Stomach (tissue), 9 donors: ENCODE results near the gene MAP3K5. TPM values are rescaled to one million over a fixed set of nuclear protein-coding genes. Genes with fewer than 3 reads are reported as not detected.

Source experiments
- DNase-seq, 2 donors: peaks; one replicate each; pipeline versions ENCODE4 v3.0.0 to v3.0.0-alpha.2; 2013 to 2019
- H3K27ac ChIP-seq, 5 donors: fragments of 200-600 bp in 4 of 5; sonication (generic) in 4 of 5; one replicate each; pipeline ENCODE4 v1.5.1; 2013 to 2019; ENCODE audit warnings: mild to moderate bottlenecking in 1 of 5, moderate library complexity in 1 of 5
- H3K27me3 ChIP-seq, 3 donors: fragments of 200-600 bp; sonication (generic); one replicate each; pipeline ENCODE4 v1.5.1; 2017 to 2019; ENCODE audit warnings: mixed run types in 1 of 3
- H3K36me3 ChIP-seq, 4 donors: fragments of 200-600 bp; sonication (generic); 1 replicate in 3 of 4; 2 replicates in 1 of 4; pipeline ENCODE4 v1.5.1; 2016 to 2019
- H3K4me1 ChIP-seq, 4 donors: fragments of 200-600 bp; sonication (generic); one replicate each; pipeline ENCODE4 v1.5.1; 2016 to 2019
- H3K4me3 ChIP-seq, 4 donors: fragments of 200-600 bp; sonication (generic) in 3 of 4; one replicate each; pipeline ENCODE4 v1.5.1; 2016 to 2019; ENCODE audit warnings: mild to moderate bottlenecking in 1 of 4
- H3K9me3 ChIP-seq, 4 donors: fragments of 200-600 bp; sonication (generic); one replicate each; pipeline ENCODE4 v1.5.1; 2016 to 2019
- CTCF ChIP-seq, 7 experiments: fragments of 450-650 bp in 4 of 7; fragments of 200-600 bp in 3 of 7; sonication (generic) in 3 of 7; IDR thresholded peaks; one replicate each; pipeline ENCODE4 v1.5.1; 2016 to 2019; ENCODE audit warnings: antibody characterized with exemption in 7 of 7, control low read depth in 2 of 7, mild to moderate bottlenecking in 1 of 7
- EP300 ChIP-seq: sonication (generic); formaldehyde crosslinking; IDR thresholded peaks from one replicate; pipeline ENCODE4 v1.6.1; 2017; ENCODE audit warnings: antibody characterized with exemption
- POLR2A ChIP-seq, 4 donors: fragments of 450-650 bp; IDR thresholded peaks; one replicate each; pipeline ENCODE4 v1.6.1; 2016; ENCODE audit warnings: antibody characterized with exemption in 4 of 4, control low read depth in 2 of 4, mild to moderate bottlenecking in 1 of 4, moderate library complexity in 1 of 4
- POLR2AphosphoS5 ChIP-seq, 3 donors: sonication (generic); formaldehyde crosslinking; IDR thresholded peaks; one replicate each; pipeline ENCODE4 v1.6.1; 2016; ENCODE audit warnings: antibody characterized with exemption in 3 of 3
- WGBS, 5 donors: extraction: QIAGEN DNeasy Blood & Tissue Kit in 3 of 5; methylation state at CpG; one replicate each; pipeline versions ENCODE4 v1.1.5 to v1.1.7; 2013 to 2018; 5-methylcytosine and 5-hydroxymethylcytosine counted together
- intact Hi-C: fragments of 100-400 bp; cut with DNase I; formaldehyde crosslinking; loops from one replicate; pipeline ENCODE4 v1.15.1; 2023; ENCODE audit warnings: low total_unique reads
- polyA plus RNA-seq, 3 donors: library from polyadenylated mRNA; stranded (reverse); fragments of 200-250 nt; gene quantifications; one replicate each; pipeline ENCODE4 v1.2.3, GENCODE V29; 2013
- total RNA-seq, 5 donors: library from RNA; depleted of rRNA; stranded (reverse); fragments of >200 nt; gene quantifications; one replicate each; pipeline versions ENCODE4 v1.1.0 to v1.2.3, GENCODE V29; 2014 to 2016
- donor health status: healthy with polysubstance abuse.
- donor health status: Bipolar disorder and iron deficiency.
- donor health status: healthy.

MAP3K5 gene
- total and polyA plus RNA-seq, 8 donors, result 4.9 to 40.3 (median 23.6) TPM

DNA sequence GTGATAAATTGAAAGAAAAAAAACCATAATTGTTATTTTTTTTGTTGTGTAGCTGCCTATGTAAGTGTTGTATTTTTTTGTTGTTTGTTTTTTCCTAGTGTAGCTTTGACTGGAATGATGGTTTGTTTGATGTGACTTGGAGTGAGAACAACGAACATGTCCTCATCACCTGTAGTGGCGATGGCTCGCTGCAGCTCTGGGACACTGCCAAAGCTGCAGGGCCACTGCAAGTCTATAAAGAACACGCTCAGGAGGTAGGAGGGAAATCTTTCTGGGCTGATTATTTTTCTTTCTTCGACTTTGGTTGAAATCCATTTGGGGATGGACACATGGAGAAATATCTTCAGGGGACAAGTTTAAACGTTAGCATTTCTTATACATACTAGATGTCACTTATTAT lies 33.9 kb upstream of the MAP3K5 start:
- Histone ChIP-seq H3K9me3 (peaks cover 0 to under 1% (median 0%) of the 10 kb centered on the region in 4 donors), H3K27me3 (no peaks in the 10 kb centered on the region), H3K36me3 (peaks cover 0 to 47% (median 33%) of the 10 kb centered on the region in 4 donors), H3K4me3 (no peak overlapping the region), H3K27ac (no peak overlapping the region), H3K4me1 (peaks cover 0 to 28% (median 18%) of the 10 kb centered on the region in 4 donors)
- intact Hi-C loops, result no loop called here
- 61 to 78% (median 65%) methylated on average over 6 of the region's 6 CpGs for WGBS, 5 donors
- no peak for DNase-seq
- TF ChIP-seq CTCF (IDR thresholded peaks at IDR 0.05) (no peak), POLR2AphosphoS5 (IDR thresholded peaks at IDR 0.05) (no peak), EP300 (no peak), POLR2A (IDR thresholded peaks at IDR 0.05) (no peak)

- no peak for TF ChIP-seq EP300
- no peak for TF ChIP-seq POLR2A (IDR thresholded peaks at IDR 0.05)
- no peak for TF ChIP-seq POLR2AphosphoS5 (IDR thresholded peaks at IDR 0.05)
- TF ChIP-seq CTCF (IDR thresholded peaks at IDR 0.05), result no peak
- Histone ChIP-seq H3K27me3 (no peaks in the 10 kb centered on the region), H3K9me3 (no peaks in the 10 kb centered on the region), H3K4me1 (peaks cover 0 to 34% (median 22%) of the 10 kb centered on the region in 4 donors), H3K4me3 (peak overlapping the region; percentile 58 to 73 (median 68)), H3K36me3 (peaks cover 0 to 27% (median 23%) of the 10 kb centered on the region in 4 donors), H3K27ac (peak overlapping the region; percentile 87 to 97 (median 94))
- WGBS, 5 donors, result 49 to 57% (median 50%) methylated on average over 29 to 31 of the region's 31 CpGs
- intact Hi-C loops, result no loop called here
- DNase-seq, result no peak
Measured at GRCh38 chr6:136823128-136823660, 30.9 kb upstream of the MAP3K5 start.

DNA sequence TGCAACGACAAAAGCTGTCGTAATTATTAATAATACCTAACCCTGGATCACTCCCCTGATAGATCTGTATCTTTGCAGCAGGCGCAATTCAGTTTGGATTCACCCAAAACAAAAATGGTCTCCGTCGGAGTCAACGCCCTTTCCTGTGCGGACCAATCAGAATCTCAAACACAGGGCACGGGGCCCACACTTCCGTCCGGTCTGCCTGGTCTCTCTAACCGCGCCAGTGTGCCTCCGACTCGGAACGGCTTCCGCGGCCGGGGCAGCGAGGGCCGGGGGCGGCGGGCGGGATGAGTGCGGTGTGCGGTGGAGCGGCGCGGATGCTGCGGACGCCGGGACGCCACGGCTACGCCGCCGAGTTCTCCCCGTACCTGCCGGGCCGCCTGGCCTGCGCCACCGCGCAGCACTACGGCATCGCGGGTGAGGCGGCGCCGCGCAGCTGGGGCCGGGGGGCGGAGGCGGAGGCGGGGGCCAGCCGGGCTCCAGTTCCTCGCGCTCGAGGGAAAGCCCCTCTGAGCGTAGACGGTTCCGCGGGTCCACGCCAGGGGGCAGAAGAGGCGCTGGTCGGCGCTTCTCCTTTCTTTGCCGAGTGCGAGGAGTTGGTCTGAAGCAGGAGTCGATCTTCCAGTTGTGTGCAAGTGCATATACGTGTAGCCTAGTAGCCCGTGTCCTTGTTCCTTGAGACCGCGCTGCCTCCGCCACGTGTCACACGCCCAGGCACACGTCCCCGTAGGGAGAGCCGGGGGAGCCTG lies 30.3 kb upstream of the MAP3K5 start, which contains the start of gene PEX7:
TSS of gene PEX7 (plus strand) at position 217 of the 752 bp plus-strand sequence. CDS start at position 291, 74 bp downstream.
- Histone ChIP-seq H3K27me3 (no peaks in the 10 kb centered on the region), H3K27ac (peak within 1 kb of the TSS; percentile 87 to 97 (median 94)), H3K36me3 (peaks cover 0 to 26% (median 22%) of the 10 kb centered on the region in 4 donors), H3K9me3 (no peaks in the 10 kb centered on the region), H3K4me1 (peaks cover 0 to 32% (median 22%) of the 10 kb centered on the region in 4 donors), H3K4me3 (peak within 1 kb of the TSS; percentile 58 to 73 (median 68))
- TF ChIP-seq CTCF (IDR thresholded peaks at IDR 0.05), result peak in 5 of 7 experiments; percentile 29 to 69 (median 46)
- peak in 2 of 3 donors; percentile 40 to 87 for TF ChIP-seq POLR2AphosphoS5 (IDR thresholded peaks at IDR 0.05)
- peak in 1 of 4 donors; percentile 28 for TF ChIP-seq POLR2A (IDR thresholded peaks at IDR 0.05)
- TF ChIP-seq EP300, result no peak
- WGBS, 5 donors, result 0 to 1% (median 1%) methylated on average over 6 to 78 of the region's 78 CpGs
- intact Hi-C loops, result no loop called here
- peak; percentile 93 to 97 for DNase-seq

- peak overlapping the region; percentile 87 to 97 (median 94) for H3K27ac ChIP-seq
- TF ChIP-seq POLR2A (IDR thresholded peaks at IDR 0.05) (no peak), EP300 (no peak), CTCF (IDR thresholded peaks at IDR 0.05) (no peak), POLR2AphosphoS5 (IDR thresholded peaks at IDR 0.05) (no peak)
- 0 to 1% (median 0%) methylated on average over 11 of the region's 11 CpGs for WGBS, 5 donors
- intact Hi-C loops, result no loop called here
- peaks cover 0 to 32% (median 22%) of the 10 kb centered on the region in 4 donors for H3K4me1 ChIP-seq
- DNase-seq, result no peak
- peaks cover 0 to 21% (median 16%) of the 10 kb centered on the region in 4 donors for H3K36me3 ChIP-seq
- H3K4me3 ChIP-seq, result peak overlapping the region; percentile 58 to 73 (median 68)
- no peaks in the 10 kb centered on the region for H3K9me3 ChIP-seq
- H3K27me3 ChIP-seq, result no peaks in the 10 kb centered on the region
Measured at GRCh38 chr6:136822046-136822375, 29.7 kb upstream of the MAP3K5 start.
